Ovary (tissue), 3 donors: ENCODE data around the gene AFTPH.

Experiments used
- CTCF ChIP-seq, 3 donors: fragments of 450-650 bp in 2 of 3; fragments of 200-600 bp in 1 of 3; IDR thresholded peaks; one replicate each; pipeline versions ENCODE4 v1.5.1 to v1.8.0; 2016 to 2022; ENCODE audit warnings: antibody characterized with exemption in 3 of 3, mild to moderate bottlenecking in 1 of 3
- EP300 ChIP-seq: sonication (generic); formaldehyde crosslinking; IDR thresholded peaks from one replicate; pipeline ENCODE4 v1.6.1; 2017; ENCODE audit warnings: antibody characterized with exemption
- POLR2A ChIP-seq: fragments of 450-650 bp; IDR thresholded peaks from one replicate; pipeline ENCODE4 v1.6.1; 2017; ENCODE audit warnings: antibody characterized with exemption, mild to moderate bottlenecking, moderate library complexity
- donor health status: DM: no; HTN: no; CAD: no.

- TF ChIP-seq CTCF (IDR thresholded peaks at IDR 0.05) (no peak), POLR2A (no peak), EP300 (no peak)
Measured at GRCh38 chr2:64612575-64613195, 88.6 kb downstream of the AFTPH start.
